Upper lobe of left lung (tissue), 4 donors: Measurements from ENCODE around the gene OR4D2.

Source experiments
- CTCF ChIP-seq, 6 experiments: fragments of 450-650 bp in 4 of 6; fragments of 200-600 bp in 2 of 6; sonication (generic) in 2 of 6; IDR thresholded peaks; one replicate each; pipeline ENCODE4 v1.5.1; 2016 to 2019; ENCODE audit warnings: antibody characterized with exemption in 6 of 6
- POLR2A ChIP-seq, 4 donors: fragments of 450-650 bp; IDR thresholded peaks; one replicate each; pipeline ENCODE4 v1.5.1; 2016 to 2017; ENCODE audit warnings: antibody characterized with exemption in 4 of 4, mild to moderate bottlenecking in 2 of 4

- no peak for TF ChIP-seq POLR2A (IDR thresholded peaks at IDR 0.05)
- TF ChIP-seq CTCF (IDR thresholded peaks at IDR 0.05) = no peak
Observed at GRCh38 chr17:58156839-58157803, 9.7 kb upstream of the OR4D2 start.
